K562 (cell line): ENCODE data around the gene ATXN7L1. TPM values are rescaled to one million over a fixed set of nuclear protein-coding genes. Genes with fewer than 3 reads are reported as not detected.

ENCODE experiments used
- FOXP1 ChIP-seq: sonication (generic); formaldehyde crosslinking; IDR thresholded peaks from 2 replicates; pipeline ENCODE4 v1.8.0; 2022; ENCODE audit warnings: mild to moderate bottlenecking, missing genetic modification reagents
- HEY1 ChIP-seq: fragments of 250-450 bp; sonication (Bioruptor Pico); IDR thresholded peaks from 2 replicates; pipeline ENCODE4 v1.5.0; 2020; ENCODE audit warnings: mild to moderate bottlenecking, moderate library complexity, borderline replicate concordance
- NR4A1 ChIP-seq, 2 experiments: fragments of 250-450 bp in 1 of 2; fragments of 450-650 bp in 1 of 2; sonication (Bioruptor Pico) in 1 of 2; IDR thresholded peaks; 2 replicates each; pipeline versions ENCODE4 v1.4.0 to v1.6.1; 2016 to 2020; ENCODE audit warnings: mild to moderate bottlenecking in 2 of 2, missing compliant biosample characterization in 1 of 2, missing genetic modification characterization in 1 of 2, moderate library complexity in 1 of 2
- PHF21A ChIP-seq: fragments of 450-650 bp; IDR thresholded peaks from 2 replicates; pipeline ENCODE4 v1.6.1; 2017; ENCODE audit warnings: low read depth, borderline replicate concordance
- ZNF212 ChIP-seq: fragments of 450-650 bp; formaldehyde crosslinking; IDR thresholded peaks from 2 replicates; pipeline ENCODE4 v1.4.0; 2020; ENCODE audit warnings: mild to moderate bottlenecking
- ZNF668 ChIP-seq: fragments of 250-450 bp; sonication (Bioruptor Pico); IDR thresholded peaks from 2 replicates; pipeline ENCODE4 v1.8.0; 2022; ENCODE audit warnings: mild to moderate bottlenecking, inconsistent platforms
- ZNF785 ChIP-seq: fragments of 250-450 bp; sonication (Bioruptor Pico); IDR thresholded peaks from 2 replicates; pipeline ENCODE4 v1.4.0; 2020; ENCODE audit warnings: mild to moderate bottlenecking
- polyA plus RNA-seq, 8 experiments: library from polyadenylated mRNA; depleted of rRNA in 4 of 8; stranded (reverse) in 5 of 8; unstranded in 3 of 8; fragments of >200 nt; fragmentation: Nextera tagmentation in 2 of 8; fragmentation: Illumina TruSeq in 1 of 8; extraction: Ambion mirVana in 2 of 8; extraction: Trizol in 1 of 8; gene quantifications; 2 replicates each; pipeline versions ENCODE4 v1.2.1 to v1.2.3, GENCODE V29; 2011 to 2014; ENCODE audit warnings: inconsistent platforms in 1 of 8, missing spikeins in 1 of 8
- total RNA-seq, 7 experiments: library from RNA; depleted of rRNA in 6 of 7; stranded (reverse); fragments of >200 nt in 6 of 7; fragmentation: Illumina TruSeq in 2 of 7; extraction: Trizol in 2 of 7; gene quantifications; 2 replicates each; pipeline versions ENCODE4 v1.2.1 to v1.2.3, GENCODE V29; 2011 to 2021; ENCODE audit warnings: low replicate concordance in 1 of 7
- TF ChIP-seq, protein P1 (sequence below), 2 experiments: fragments of 450-650 bp; formaldehyde crosslinking in 1 of 2; IDR thresholded peaks; 2 replicates each; pipeline versions ENCODE4 v1.4.0 to v1.6.1; 2014 to 2020; ENCODE audit warnings: mild to moderate bottlenecking in 2 of 2, borderline replicate concordance in 1 of 2, low read depth in 1 of 2
- TF ChIP-seq, protein P2 (sequence below): fragments of 450-650 bp; IDR thresholded peaks from 2 replicates; pipeline ENCODE4 v1.6.1; 2017; ENCODE audit warnings: antibody characterized with exemption, mild to moderate bottlenecking

Gene ATXN7L1
- total and polyA plus RNA-seq, 9 of the 15 experiments (the other 6 are each of a cell fraction or from before 2014, with no cell fraction given), result 6.6 to 13.7 (median 10.7) TPM

DNA sequence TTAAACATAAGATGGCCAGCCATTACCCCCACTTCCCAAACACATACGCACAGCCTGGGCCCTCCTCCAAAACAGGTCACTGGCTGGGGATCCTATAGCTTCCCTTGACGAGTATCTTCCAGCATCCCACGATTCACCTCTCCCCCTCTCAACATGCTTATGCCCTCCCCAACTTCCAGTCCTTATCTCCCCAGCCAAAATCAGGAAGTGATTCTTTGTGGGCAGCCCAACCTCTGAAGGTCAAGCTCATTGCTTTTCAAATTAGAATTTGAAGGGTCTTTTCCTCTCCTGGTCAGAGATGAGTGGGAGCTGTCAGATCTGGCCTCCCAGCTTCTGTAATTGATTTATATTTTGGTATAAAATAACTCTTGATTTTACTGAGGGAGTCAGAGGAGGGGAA lies 133.6 kb downstream of the ATXN7L1 start (continued):
- TF ChIP-seq, protein P1, sequence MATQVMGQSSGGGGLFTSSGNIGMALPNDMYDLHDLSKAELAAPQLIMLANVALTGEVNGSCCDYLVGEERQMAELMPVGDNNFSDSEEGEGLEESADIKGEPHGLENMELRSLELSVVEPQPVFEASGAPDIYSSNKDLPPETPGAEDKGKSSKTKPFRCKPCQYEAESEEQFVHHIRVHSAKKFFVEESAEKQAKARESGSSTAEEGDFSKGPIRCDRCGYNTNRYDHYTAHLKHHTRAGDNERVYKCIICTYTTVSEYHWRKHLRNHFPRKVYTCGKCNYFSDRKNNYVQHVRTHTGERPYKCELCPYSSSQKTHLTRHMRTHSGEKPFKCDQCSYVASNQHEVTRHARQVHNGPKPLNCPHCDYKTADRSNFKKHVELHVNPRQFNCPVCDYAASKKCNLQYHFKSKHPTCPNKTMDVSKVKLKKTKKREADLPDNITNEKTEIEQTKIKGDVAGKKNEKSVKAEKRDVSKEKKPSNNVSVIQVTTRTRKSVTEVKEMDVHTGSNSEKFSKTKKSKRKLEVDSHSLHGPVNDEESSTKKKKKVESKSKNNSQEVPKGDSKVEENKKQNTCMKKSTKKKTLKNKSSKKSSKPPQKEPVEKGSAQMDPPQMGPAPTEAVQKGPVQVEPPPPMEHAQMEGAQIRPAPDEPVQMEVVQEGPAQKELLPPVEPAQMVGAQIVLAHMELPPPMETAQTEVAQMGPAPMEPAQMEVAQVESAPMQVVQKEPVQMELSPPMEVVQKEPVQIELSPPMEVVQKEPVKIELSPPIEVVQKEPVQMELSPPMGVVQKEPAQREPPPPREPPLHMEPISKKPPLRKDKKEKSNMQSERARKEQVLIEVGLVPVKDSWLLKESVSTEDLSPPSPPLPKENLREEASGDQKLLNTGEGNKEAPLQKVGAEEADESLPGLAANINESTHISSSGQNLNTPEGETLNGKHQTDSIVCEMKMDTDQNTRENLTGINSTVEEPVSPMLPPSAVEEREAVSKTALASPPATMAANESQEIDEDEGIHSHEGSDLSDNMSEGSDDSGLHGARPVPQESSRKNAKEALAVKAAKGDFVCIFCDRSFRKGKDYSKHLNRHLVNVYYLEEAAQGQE (IDR thresholded peaks at IDR 0.05; ENCODE audit: borderline replicate concordance), result no peak
- TF ChIP-seq, protein P1 (CRISPR knock-in tag; IDR thresholded peaks at IDR 0.05; ENCODE audit: low read depth), result no peak
- TF ChIP-seq ZNF212 (CRISPR knock-in tag), result no peak
- TF ChIP-seq, protein P2, sequence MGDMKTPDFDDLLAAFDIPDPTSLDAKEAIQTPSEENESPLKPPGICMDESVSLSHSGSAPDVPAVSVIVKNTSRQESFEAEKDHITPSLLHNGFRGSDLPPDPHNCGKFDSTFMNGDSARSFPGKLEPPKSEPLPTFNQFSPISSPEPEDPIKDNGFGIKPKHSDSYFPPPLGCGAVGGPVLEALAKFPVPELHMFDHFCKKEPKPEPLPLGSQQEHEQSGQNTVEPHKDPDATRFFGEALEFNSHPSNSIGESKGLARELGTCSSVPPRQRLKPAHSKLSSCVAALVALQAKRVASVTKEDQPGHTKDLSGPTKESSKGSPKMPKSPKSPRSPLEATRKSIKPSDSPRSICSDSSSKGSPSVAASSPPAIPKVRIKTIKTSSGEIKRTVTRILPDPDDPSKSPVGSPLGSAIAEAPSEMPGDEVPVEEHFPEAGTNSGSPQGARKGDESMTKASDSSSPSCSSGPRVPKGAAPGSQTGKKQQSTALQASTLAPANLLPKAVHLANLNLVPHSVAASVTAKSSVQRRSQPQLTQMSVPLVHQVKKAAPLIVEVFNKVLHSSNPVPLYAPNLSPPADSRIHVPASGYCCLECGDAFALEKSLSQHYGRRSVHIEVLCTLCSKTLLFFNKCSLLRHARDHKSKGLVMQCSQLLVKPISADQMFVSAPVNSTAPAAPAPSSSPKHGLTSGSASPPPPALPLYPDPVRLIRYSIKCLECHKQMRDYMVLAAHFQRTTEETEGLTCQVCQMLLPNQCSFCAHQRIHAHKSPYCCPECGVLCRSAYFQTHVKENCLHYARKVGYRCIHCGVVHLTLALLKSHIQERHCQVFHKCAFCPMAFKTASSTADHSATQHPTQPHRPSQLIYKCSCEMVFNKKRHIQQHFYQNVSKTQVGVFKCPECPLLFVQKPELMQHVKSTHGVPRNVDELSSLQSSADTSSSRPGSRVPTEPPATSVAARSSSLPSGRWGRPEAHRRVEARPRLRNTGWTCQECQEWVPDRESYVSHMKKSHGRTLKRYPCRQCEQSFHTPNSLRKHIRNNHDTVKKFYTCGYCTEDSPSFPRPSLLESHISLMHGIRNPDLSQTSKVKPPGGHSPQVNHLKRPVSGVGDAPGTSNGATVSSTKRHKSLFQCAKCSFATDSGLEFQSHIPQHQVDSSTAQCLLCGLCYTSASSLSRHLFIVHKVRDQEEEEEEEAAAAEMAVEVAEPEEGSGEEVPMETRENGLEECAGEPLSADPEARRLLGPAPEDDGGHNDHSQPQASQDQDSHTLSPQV, result no peak
- TF ChIP-seq ZNF785, result no peak
- no peak for TF ChIP-seq NR4A1 (CRISPR knock-in tag; IDR thresholded peaks at IDR 0.05)
- no peak for TF ChIP-seq NR4A1 (tag; IDR thresholded peaks at IDR 0.05)
- TF ChIP-seq PHF21A, result no peak
- 0 out of 2 replicates have a peak, but pooled peaks have one; percentile 21 for TF ChIP-seq HEY1 (CRISPR knock-in tag)
- TF ChIP-seq ZNF668 (CRISPR knock-in tag), result no peak
- no peak for TF ChIP-seq FOXP1 (CRISPR knock-in tag)
